ENCODE measurements around the gene GALK2. TPM values are rescaled to one million over a fixed set of nuclear protein-coding genes. Genes with fewer than 3 reads are reported as not detected.

GALK2 gene
- total RNA-seq, 2 donors from 2014 or later, result 24.5 to 26.0 TPM

GRCh38 chr15:49308686-49309085, 138.6 kb downstream of the GALK2 start:
- no peak for TF ChIP-seq CTCF (IDR thresholded peaks at IDR 0.05)
- Histone ChIP-seq H3K4me3 (no peak overlapping the region), H3K27ac (no peak overlapping the region), H3K27me3 (no peaks in the 10 kb centered on the region), H3K4me1 (peaks cover 0 to 6% of the 10 kb centered on the region in 2 donors), H3K9me3 (no peaks in the 10 kb centered on the region), H3K36me3 (peaks cover 6% of the 10 kb centered on the region)
- no peak for DNase-seq (ENCODE audit: low spot score)

GRCh38 chr15:49309889-49310288, 139.8 kb downstream of the GALK2 start:
- Histone ChIP-seq H3K27me3 (no peaks in the 10 kb centered on the region), H3K36me3 (no peaks in the 10 kb centered on the region), H3K4me1 (peaks cover 0 to 9% of the 10 kb centered on the region in 2 donors), H3K9me3 (no peaks in the 10 kb centered on the region), H3K4me3 (no peak overlapping the region), H3K27ac (no peak overlapping the region)
- TF ChIP-seq CTCF (IDR thresholded peaks at IDR 0.05), result no peak
- no peak for DNase-seq (ENCODE audit: low spot score)

- H3K27me3 ChIP-seq, result no peaks in the 10 kb centered on the region
- no peak for DNase-seq (ENCODE audit: low spot score)
- no peaks in the 10 kb centered on the region for H3K36me3 ChIP-seq
- no peaks in the 10 kb centered on the region for H3K9me3 ChIP-seq
- no peak for TF ChIP-seq CTCF (IDR thresholded peaks at IDR 0.05)
- no peak overlapping the region for H3K27ac ChIP-seq
- H3K4me1 ChIP-seq, result peaks cover 0 to 9% of the 10 kb centered on the region in 2 donors
- no peak overlapping the region for H3K4me3 ChIP-seq
Measured at GRCh38 chr15:49313650-49314049, 143.6 kb downstream of the GALK2 start.

- H3K36me3 ChIP-seq, result no peaks in the 10 kb centered on the region
- no peak for TF ChIP-seq CTCF (IDR thresholded peaks at IDR 0.05)
- H3K4me3 ChIP-seq, result no peak overlapping the region
- H3K27me3 ChIP-seq, result no peaks in the 10 kb centered on the region
- H3K27ac ChIP-seq, result no peak overlapping the region
- H3K9me3 ChIP-seq, result no peaks in the 10 kb centered on the region
- peaks cover 0 to 9% of the 10 kb centered on the region in 2 donors for H3K4me1 ChIP-seq
- DNase-seq (ENCODE audit: low spot score), result no peak
Measured at GRCh38 chr15:49314716-49315115, 144.7 kb downstream of the GALK2 start.

GRCh38 chr15:49315391-49315823, 145.4 kb downstream of the GALK2 start:
- H3K4me1 ChIP-seq, result peaks cover 0 to 9% of the 10 kb centered on the region in 2 donors
- no peak overlapping the region for H3K4me3 ChIP-seq
- H3K9me3 ChIP-seq, result no peaks in the 10 kb centered on the region
- no peak for DNase-seq (ENCODE audit: low spot score)
- no peaks in the 10 kb centered on the region for H3K27me3 ChIP-seq
- no peak overlapping the region for H3K27ac ChIP-seq
- no peak for TF ChIP-seq CTCF (IDR thresholded peaks at IDR 0.05)
- H3K36me3 ChIP-seq, result peaks cover 5% of the 10 kb centered on the region

- DNase-seq (ENCODE audit: low spot score), result no peak
- TF ChIP-seq CTCF (IDR thresholded peaks at IDR 0.05), result no peak
- H3K36me3 ChIP-seq, result peaks cover 5% of the 10 kb centered on the region
- H3K4me1 ChIP-seq, result no peaks in the 10 kb centered on the region
- H3K27me3 ChIP-seq, result no peaks in the 10 kb centered on the region
- H3K4me3 ChIP-seq, result no peak overlapping the region
- no peaks in the 10 kb centered on the region for H3K9me3 ChIP-seq
- H3K27ac ChIP-seq, result no peak overlapping the region
Measured at GRCh38 chr15:49320351-49320750, 150.3 kb downstream of the GALK2 start.
